Astrocyte (in vitro differentiated cells and primary cell): Measurements from ENCODE around the gene PFDN2. TPM values are rescaled to one million over a fixed set of nuclear protein-coding genes. Genes with fewer than 3 reads are reported as not detected.

Source experiments
- DNase-seq: peaks from one replicate; pipeline ENCODE4 v3.0.0-alpha.2; 2010; ENCODE audit warnings: low read depth
- FAIRE-seq: peaks from 2 replicates; lab custom pipeline; 2011; peaks lifted over from hg19 to GRCh38; lab: Jason Lieb, UNC
- H2AFZ ChIP-seq: 2 replicates; pipeline ENCODE4 v1.6.0; 2012; ENCODE audit warnings: low read depth, low read length, inconsistent platforms
- H3K27ac ChIP-seq: 2 replicates; pipeline ENCODE4 v1.5.1; 2011; ENCODE audit warnings: low read depth, low read length, inconsistent platforms
- H3K27me3 ChIP-seq: 2 replicates; pipeline ENCODE4 v1.6.0; 2011; ENCODE audit warnings: low read length, inconsistent platforms; ENCODE audit not compliant: insufficient read depth
- H3K36me3 ChIP-seq: 2 replicates; pipeline ENCODE4 v1.5.1; 2011; ENCODE audit warnings: low read length, inconsistent platforms; ENCODE audit not compliant: insufficient read depth
- H3K4me1 ChIP-seq: 2 replicates; pipeline ENCODE4 v1.5.1; 2011; ENCODE audit warnings: low read length, inconsistent platforms; ENCODE audit not compliant: insufficient read depth
- H3K4me2 ChIP-seq: 2 replicates; pipeline ENCODE4 v1.6.0; 2012; ENCODE audit warnings: low read length, inconsistent platforms
- H3K4me3 ChIP-seq: 2 replicates; pipeline ENCODE4 v1.5.1; 2011; ENCODE audit warnings: low read depth, mild to moderate bottlenecking, low read length, inconsistent platforms; ENCODE audit not compliant: insufficient read depth
- H3K79me2 ChIP-seq: 2 replicates; pipeline ENCODE4 v1.6.0; 2012; ENCODE audit warnings: mild to moderate bottlenecking, low read length, inconsistent platforms; ENCODE audit not compliant: insufficient read depth
- H3K9ac ChIP-seq: 2 replicates; pipeline ENCODE4 v1.6.0; 2012; ENCODE audit warnings: mild to moderate bottlenecking, low read length, inconsistent platforms
- H3K9me3 ChIP-seq: 2 replicates; pipeline ENCODE4 v1.5.1; 2012; ENCODE audit warnings: low read depth, mild to moderate bottlenecking, low read length, inconsistent platforms; ENCODE audit not compliant: insufficient read depth
- H4K20me1 ChIP-seq: 2 replicates; pipeline ENCODE4 v1.6.0; 2012; ENCODE audit warnings: low read length, inconsistent platforms; ENCODE audit not compliant: insufficient read depth
- H3K27ac Mint-ChIP-seq: one replicate; pipeline ENCODE4 v1.8.0; 2021; ENCODE audit warnings: mild to moderate bottlenecking, mixed read lengths; ENCODE audit not compliant: unreplicated experiment
- H3K27me3 Mint-ChIP-seq: one replicate; pipeline ENCODE4 v1.8.0; 2021; ENCODE audit warnings: low read depth, mixed read lengths; ENCODE audit not compliant: unreplicated experiment
- H3K36me3 Mint-ChIP-seq: one replicate; pipeline ENCODE4 v1.8.0; 2021; ENCODE audit warnings: low read depth, mixed read lengths; ENCODE audit not compliant: unreplicated experiment
- H3K4me1 Mint-ChIP-seq: one replicate; pipeline ENCODE4 v1.8.0; 2021; ENCODE audit warnings: low read depth, mixed read lengths; ENCODE audit not compliant: unreplicated experiment
- H3K4me3 Mint-ChIP-seq: one replicate; pipeline ENCODE4 v1.8.0; 2021; ENCODE audit warnings: mild to moderate bottlenecking, moderate library complexity, mixed read lengths; ENCODE audit not compliant: unreplicated experiment
- H3K9me3 Mint-ChIP-seq: one replicate; pipeline ENCODE4 v1.8.0; 2021; ENCODE audit warnings: mild to moderate bottlenecking, mixed read lengths; ENCODE audit not compliant: unreplicated experiment
- CTCF ChIP-seq: IDR thresholded peaks from 2 replicates; pipeline ENCODE4 v1.5.1; 2011; ENCODE audit warnings: low read depth, mild to moderate bottlenecking, inconsistent platforms, low read length, moderate library complexity; ENCODE audit not compliant: insufficient read depth
- EZH2 ChIP-seq: IDR thresholded peaks from 2 replicates; pipeline ENCODE4 v1.6.1; 2012; ENCODE audit warnings: mild to moderate bottlenecking, low read length, inconsistent platforms; ENCODE audit not compliant: insufficient read depth
- total RNA-seq: library from RNA; stranded (reverse); gene quantifications from 2 replicates; pipeline ENCODE4 v1.2.1, GENCODE V29; 2021

Gene PFDN2
- total RNA-seq, 1 donor from 2014 or later = 111 TPM

- H3K36me3 ChIP-seq = peaks cover 46% of the 10 kb centered on the region
- no peak overlapping the region for H3K4me3 Mint-ChIP-seq
Observed at GRCh38 chr1:161122967-161123366, 5.1 kb upstream of the PFDN2 start.

GRCh38 chr1:161121834-161122233 lies 4.0 kb upstream of the PFDN2 start:
- Histone ChIP-seq H3K9me3 (no peaks in the 10 kb centered on the region), H3K4me1 (peaks cover 17% of the 10 kb centered on the region), H3K4me2 (no peak overlapping the region), H3K27ac (no peak overlapping the region), H3K36me3 (peaks cover 36% of the 10 kb centered on the region), H3K79me2 (peaks cover 66% of the 10 kb centered on the region), H3K9ac (no peak overlapping the region), H4K20me1 (peaks cover 39% of the 10 kb centered on the region), H3K4me3 (no peak overlapping the region), H2AFZ (no peak overlapping the region), H3K27me3 (no peaks in the 10 kb centered on the region)
- H3K4me3 Mint-ChIP-seq = no peak overlapping the region
- no peak for FAIRE-seq
- peaks cover 29% of the 10 kb centered on the region for H3K4me1 Mint-ChIP-seq
- H3K36me3 Mint-ChIP-seq = peaks cover 27% of the 10 kb centered on the region
- no peak for DNase-seq
- H3K27ac Mint-ChIP-seq = no peak overlapping the region
- TF ChIP-seq CTCF = no peak
- no peak for TF ChIP-seq EZH2
- no peaks in the 10 kb centered on the region for H3K27me3 Mint-ChIP-seq
- H3K9me3 Mint-ChIP-seq = no peaks in the 10 kb centered on the region

More at GRCh38 chr1:161122967-161123366, 5.1 kb upstream of the PFDN2 start:
- Mint-ChIP-seq H3K4me1 (peaks cover 34% of the 10 kb centered on the region), H3K27me3 (no peaks in the 10 kb centered on the region), H3K9me3 (no peaks in the 10 kb centered on the region), H3K36me3 (peaks cover 36% of the 10 kb centered on the region), H3K27ac (no peak overlapping the region)
- Histone ChIP-seq H3K9me3 (no peaks in the 10 kb centered on the region), H3K79me2 (peaks cover 67% of the 10 kb centered on the region), H3K27ac (no peak overlapping the region), H3K27me3 (no peaks in the 10 kb centered on the region), H4K20me1 (peaks cover 50% of the 10 kb centered on the region), H3K9ac (no peak overlapping the region), H2AFZ (no peak overlapping the region), H3K4me1 (peaks cover 16% of the 10 kb centered on the region), H3K4me2 (no peak overlapping the region), H3K4me3 (no peak overlapping the region)
- FAIRE-seq = no peak
- DNase-seq = no peak
- TF ChIP-seq CTCF = no peak
- no peak for TF ChIP-seq EZH2

GRCh38 chr1:161121042-161121650 lies 3.3 kb upstream of the PFDN2 start:
- TF ChIP-seq CTCF (no peak), EZH2 (no peak)
- no peak overlapping the region for H3K27ac ChIP-seq
- Mint-ChIP-seq H3K36me3 (peaks cover 25% of the 10 kb centered on the region), H3K4me3 (peak overlapping the region; percentile 71), H3K27ac (peak overlapping the region; percentile 66), H3K9me3 (no peaks in the 10 kb centered on the region), H3K27me3 (no peaks in the 10 kb centered on the region), H3K4me1 (peaks cover 25% of the 10 kb centered on the region)
- FAIRE-seq (no peak), DNase-seq (no peak)
- H3K27me3 ChIP-seq = no peaks in the 10 kb centered on the region
- H2AFZ ChIP-seq = no peak overlapping the region
- H3K4me3 ChIP-seq = no peak overlapping the region
- no peak overlapping the region for H3K9ac ChIP-seq
- peaks cover 20% of the 10 kb centered on the region for H3K4me1 ChIP-seq
- peaks cover 33% of the 10 kb centered on the region for H3K36me3 ChIP-seq
- H4K20me1 ChIP-seq = peaks cover 35% of the 10 kb centered on the region
- no peak overlapping the region for H3K4me2 ChIP-seq
- peaks cover 68% of the 10 kb centered on the region for H3K79me2 ChIP-seq
- no peaks in the 10 kb centered on the region for H3K9me3 ChIP-seq
